GM18508 (cell line): ENCODE results near the gene HAPLN2.

ENCODE experiments used
- ATAC-seq: cut with Tn5 transposase; IDR thresholded peaks from one replicate; pipeline ENCODE4 v1.9.1; 2021; ENCODE audit warnings: moderate number of reproducible peaks; ENCODE audit not compliant: insufficient read depth, unreplicated experiment

Gene HAPLN2

DNA sequence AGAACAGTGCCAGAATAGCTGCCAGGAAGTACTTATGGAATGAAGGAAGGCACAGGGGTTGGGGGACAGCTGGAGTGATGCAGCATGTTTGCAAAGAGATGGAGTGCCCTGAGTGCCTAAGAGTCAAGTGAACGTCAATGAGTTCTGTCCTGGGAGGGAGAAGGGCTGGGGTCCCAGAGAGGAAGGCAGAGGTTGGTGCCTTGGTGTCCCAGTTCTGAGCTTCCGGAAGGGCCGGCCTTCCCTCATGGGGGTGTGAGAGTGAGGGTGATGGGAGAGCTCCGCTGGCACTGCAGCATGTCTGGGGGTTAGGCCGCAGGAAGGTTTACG, 40.4 kb downstream of the HAPLN2 start:
- no peak for ATAC-seq

DNA sequence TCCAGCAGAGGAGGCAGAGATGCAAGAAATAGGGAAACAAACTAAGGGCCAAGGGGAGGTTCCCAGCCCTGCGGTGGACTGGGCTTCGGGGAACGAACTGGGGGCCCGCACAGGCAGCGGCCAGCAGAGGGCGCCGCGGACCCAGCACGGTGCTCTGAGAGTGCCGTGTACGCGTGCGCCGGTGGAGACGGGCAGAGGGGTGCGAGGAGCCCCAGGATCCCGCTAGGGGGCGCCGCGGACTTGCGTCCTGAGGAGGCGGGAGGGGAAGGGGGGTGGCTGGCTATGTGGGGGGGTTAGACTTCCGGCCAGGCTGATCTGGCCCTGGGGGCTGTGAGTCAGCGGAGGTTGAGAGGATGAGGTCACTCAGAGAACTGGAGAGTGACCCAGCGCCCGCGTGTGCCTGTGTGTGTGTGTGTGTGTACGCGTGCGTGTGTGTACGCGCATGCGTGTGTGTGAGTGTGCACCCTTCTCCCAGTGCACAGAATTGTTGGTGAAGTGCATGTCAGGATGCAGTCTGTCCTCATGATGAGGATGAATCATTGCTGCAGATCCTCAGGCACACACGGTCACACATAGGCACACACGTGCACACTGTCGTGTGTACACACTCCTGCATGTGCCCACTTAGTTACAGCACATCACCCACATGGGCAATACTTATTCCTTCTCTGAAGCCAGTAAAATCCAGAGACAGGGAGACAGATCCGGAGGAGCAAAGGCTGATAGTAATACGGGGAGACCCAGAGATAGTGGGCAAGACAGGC, 41.0 kb downstream of the HAPLN2 start:
- no peak for ATAC-seq

GRCh38 chr1:156660752-156661112, 41.5 kb downstream of the HAPLN2 start:
- ATAC-seq, result no peak

DNA sequence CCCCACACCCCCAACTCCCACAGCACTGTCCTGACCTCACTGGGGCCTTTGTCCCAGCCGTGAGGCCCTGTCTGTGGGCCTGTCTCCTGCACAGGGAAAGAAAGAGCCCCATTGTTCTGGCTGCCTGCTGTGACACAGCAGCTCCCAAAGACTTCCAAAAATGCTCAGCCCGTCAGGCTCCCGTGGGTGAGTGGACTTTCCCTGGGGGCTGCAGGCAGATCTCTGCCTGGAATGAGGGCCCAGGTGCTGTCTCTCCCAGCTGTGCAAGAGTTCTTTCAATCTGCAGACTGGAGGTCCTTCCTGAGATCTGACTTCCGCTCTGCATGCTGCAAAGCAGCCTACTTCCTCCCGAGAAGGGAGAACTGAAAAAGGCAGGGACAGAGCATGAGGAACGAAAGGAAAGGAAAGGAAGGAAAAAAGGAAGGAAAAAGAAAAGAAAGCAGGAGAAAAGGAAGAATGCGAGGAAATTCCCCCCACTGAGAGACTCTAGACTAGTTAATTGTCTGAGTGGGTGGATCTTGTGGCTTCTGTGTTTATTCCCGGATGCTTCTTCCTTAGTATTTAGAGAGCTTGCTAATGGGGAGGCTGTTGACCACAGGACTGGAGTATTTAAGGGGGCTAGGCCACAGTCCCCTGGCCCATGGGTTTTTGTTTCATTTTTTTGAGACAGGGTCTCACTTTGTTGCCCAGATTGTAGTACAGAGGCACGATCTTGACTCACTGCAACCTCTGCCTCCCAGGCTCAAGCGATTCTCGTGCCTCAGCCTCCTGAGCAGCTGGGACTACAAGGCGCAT, 43.0 kb downstream of the HAPLN2 start:
- ATAC-seq, result no peak

- ATAC-seq, result no peak
Measured at GRCh38 chr1:156662800-156663055, 43.5 kb downstream of the HAPLN2 start.

DNA sequence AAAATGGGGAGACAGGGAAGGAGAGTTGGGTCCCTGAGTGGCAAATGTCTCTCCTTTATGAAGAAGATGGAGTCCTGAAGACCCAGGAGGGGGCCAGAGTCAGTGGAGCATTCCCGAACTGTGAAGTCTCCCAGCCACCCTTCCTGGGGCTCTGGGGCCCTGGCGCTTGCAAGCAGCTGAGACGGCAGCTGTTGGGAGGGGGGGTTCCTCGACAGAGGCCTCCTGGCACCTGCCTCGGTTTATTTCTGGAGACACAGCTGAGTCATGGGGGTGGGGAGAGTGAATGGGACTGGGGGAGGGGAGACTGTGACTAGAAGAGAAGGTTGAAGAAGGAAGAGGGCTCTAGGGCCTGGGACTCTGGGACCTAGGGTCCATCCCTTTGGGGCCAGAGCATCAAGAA, 44.0 kb downstream of the HAPLN2 start:
- ATAC-seq, result no peak

- no peak for ATAC-seq
Measured at GRCh38 chr1:156664046-156664766, 45.0 kb downstream of the HAPLN2 start.

- ATAC-seq, result no peak
Measured at GRCh38 chr1:156664767-156665411, 45.7 kb downstream of the HAPLN2 start.

GRCh38 chr1:156665539-156665938, 46.3 kb downstream of the HAPLN2 start:
- ATAC-seq, result no peak

GRCh38 chr1:156666862-156667609, 47.8 kb downstream of the HAPLN2 start:
- ATAC-seq, result no peak

- no peak for ATAC-seq
Measured at GRCh38 chr1:156667610-156667967, 48.4 kb downstream of the HAPLN2 start.

- no peak for ATAC-seq
Measured at GRCh38 chr1:156667968-156668709, 48.9 kb downstream of the HAPLN2 start.

DNA sequence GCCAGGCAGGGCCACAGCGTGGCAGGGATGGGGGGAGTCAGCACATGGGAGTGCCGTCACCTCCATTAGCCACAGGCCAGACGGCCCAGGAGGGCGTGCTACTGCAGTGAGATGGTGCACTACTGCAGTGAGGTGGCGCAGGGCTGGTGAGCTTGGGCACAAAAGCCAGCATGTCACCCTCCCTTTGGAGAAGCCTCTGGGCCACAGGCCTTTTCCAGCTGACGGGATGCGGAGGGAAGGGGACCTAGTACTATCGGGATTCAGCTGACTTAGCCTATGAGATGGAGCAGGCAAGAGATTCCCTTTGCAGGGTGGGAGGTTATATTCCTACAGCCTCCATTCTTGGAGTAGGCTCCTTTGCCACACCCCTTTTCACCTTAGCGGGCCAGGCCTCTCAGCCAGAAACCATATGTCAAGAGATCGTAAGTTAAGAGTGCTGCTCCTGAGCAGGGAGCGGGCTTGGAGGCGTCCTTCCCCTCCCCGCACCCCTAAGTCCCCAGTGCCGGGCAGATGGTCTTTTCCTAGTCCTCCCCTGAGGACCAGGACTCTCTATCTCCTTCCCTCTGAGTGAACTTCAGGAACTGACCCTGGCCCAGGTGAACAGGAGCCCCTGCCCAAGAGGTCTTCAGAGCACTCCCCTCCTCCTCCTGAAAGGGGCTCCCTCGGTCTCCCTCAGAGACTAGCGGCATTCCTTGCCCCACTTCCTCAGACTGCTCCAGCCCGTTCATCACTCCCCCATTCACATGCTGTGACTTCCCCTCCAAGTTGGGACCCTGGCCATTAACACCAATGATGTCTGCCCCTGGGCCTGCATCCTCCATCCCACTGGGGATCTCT, 49.8 kb downstream of the HAPLN2 start:
- ATAC-seq, result no peak

GRCh38 chr1:156669794-156670193, 50.6 kb downstream of the HAPLN2 start:
- no peak for ATAC-seq

- ATAC-seq, result no peak
Measured at GRCh38 chr1:156670359-156670758, 51.1 kb downstream of the HAPLN2 start.

- no peak for ATAC-seq
Measured at GRCh38 chr1:156670791-156671190, 51.6 kb downstream of the HAPLN2 start.

GRCh38 chr1:156671804-156672203, 52.6 kb downstream of the HAPLN2 start:
- no peak for ATAC-seq

DNA sequence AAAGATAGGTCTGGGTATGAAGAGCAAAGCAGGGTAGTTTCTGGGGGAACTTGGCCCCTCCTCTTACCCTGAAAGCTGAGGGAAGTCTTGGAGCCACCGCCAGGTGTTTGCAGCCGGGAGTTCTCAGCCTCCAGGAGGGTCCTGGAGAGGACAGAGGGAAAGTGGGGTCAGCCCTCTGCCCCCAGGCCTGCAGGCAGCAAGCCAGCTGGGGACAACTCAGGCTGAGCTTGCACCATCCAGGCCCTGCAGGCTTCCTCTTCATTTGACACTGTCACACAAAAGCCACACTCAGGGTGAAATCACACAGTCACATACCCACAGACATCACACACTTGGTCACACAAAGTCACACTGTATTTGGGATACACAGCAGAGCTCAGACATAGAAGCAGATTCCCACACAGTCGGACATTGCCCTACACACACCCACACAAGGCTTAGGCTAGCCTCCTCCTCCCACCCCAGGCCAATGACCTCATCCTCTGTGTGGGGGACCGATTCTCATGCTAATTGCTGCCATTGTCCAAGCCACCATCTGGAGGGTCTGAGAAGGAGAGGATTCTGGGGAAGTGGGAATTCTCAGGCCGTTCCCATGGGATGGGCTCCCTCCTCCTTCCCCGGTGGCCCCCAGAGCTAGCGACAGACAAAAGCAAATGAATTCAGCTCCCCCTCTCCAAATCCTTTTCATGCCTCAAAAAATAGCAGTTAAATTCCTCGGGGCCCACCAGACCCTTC, 54.3 kb downstream of the HAPLN2 start:
- ATAC-seq, result no peak
